Coronary artery (tissue), 2 donors: Measurements from ENCODE around the gene TTC27.
A peak's percentile ranks its signal among the peaks of the same experiment; 100 is the strongest.
"Not testable (repeated sequence)": the region's sequence is repeated elsewhere in the genome, so short reads cannot be mapped to it uniquely, and the experiment has no call there.

Source experiments
- DNase-seq: peaks from one replicate; pipeline ENCODE4 v3.0.0-alpha.2; 2017; ENCODE audit warnings: low spot score
- H3K27ac ChIP-seq, 2 donors: fragments of 200-600 bp; sonication (generic); one replicate each; pipeline ENCODE4 v1.5.1; 2016 to 2019
- H3K4me3 ChIP-seq: fragments of 200-600 bp; sonication (generic); 2 replicates; pipeline ENCODE4 v1.5.1; 2016; ENCODE audit warnings: mild to moderate bottlenecking, moderate library complexity
- CTCF ChIP-seq: fragments of 200-600 bp; sonication (generic); IDR thresholded peaks from one replicate; pipeline ENCODE4 v1.5.1; 2019; ENCODE audit warnings: antibody characterized with exemption

The TTC27 gene

GRCh38 chr2:32718752-32719151 lies 90.9 kb downstream of the TTC27 start:
- DNase-seq, result no peak
- TF ChIP-seq CTCF, result no peak
- no peak overlapping the region for H3K27ac ChIP-seq
- no peak overlapping the region for H3K4me3 ChIP-seq

DNA sequence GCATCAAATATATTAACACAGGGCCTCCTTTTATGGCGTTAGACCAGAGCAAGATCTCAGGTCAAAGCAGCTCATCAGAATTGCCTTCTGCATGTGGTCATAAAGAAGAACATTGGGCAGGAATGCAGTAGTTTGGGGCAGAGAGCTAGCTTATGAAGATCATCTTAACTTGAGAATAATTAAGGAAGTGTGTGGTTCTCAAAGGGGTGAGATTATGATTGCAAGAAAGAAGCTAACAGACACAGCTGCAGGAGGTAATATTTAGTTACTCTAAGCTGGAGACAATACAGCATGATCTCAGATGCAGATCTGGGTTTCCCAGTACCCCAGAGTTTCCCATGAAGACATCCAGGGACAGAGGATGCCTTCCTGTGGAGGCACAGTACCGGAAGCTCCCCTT lies 91.6 kb downstream of the TTC27 start:
- H3K4me3 ChIP-seq, result no peak overlapping the region
- peak overlapping the region; percentile 56 to 62 for H3K27ac ChIP-seq
- no peak for DNase-seq
- no peak for TF ChIP-seq CTCF

DNA sequence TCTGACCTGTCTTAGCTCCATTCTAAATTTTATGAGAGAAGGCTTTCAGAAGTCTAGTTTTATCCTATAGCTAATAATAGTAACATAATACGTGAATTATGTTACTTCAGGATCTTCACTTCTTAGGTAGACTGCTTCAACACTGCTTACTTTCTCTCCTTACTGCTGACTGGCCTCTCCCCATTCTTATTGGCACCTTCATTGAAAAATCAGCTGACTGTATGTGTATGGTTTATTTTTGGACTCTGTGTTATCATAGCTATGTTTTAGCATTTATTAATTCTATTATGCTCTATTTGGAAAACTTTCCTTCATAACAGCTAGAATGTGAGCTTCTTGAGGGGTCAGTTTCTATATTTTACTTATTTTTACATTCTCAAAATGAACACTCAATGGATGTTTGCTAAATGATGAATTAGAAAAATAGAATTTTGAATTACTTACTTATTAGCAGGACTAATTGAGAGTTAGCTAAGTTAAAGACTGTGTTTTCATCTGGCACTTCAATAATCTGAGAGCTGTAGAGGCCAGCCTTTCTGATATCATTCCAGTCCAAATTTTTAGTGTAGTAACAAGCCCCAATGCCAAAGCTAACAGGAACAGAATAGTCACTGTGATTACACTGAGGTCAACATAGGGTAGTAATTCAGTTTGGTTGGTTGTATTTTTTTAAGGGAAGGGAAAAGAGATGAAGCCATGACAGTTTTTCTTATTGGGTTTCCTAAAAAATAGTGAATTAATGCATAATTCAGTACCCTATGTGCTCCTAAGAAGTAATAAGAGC lies 92.3 kb downstream of the TTC27 start:
- H3K4me3 ChIP-seq, result no peak overlapping the region
- H3K27ac ChIP-seq, result peak overlapping the region; percentile 56 to 62
- DNase-seq, result no peak
- TF ChIP-seq CTCF, result no peak

DNA sequence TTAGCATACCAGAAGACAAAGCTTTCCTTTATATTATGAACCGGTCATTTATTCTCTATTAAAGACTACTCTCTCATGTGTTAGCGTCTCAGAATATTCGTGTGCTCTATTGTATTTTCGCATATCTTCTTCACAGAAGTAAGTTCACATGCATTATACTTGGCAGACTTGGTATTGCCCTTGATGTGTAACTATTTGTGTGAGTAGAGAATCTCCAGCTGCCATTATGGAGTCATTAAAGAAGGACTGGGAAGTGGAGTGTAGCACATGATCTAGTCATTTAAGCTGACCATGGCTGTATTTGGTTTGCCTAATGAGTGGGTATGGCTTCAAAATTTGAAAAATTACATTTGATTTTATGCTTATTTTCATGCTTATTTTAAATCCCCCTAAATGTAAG lies 92.9 kb downstream of the TTC27 start:
- DNase-seq, result no peak
- H3K27ac ChIP-seq, result peak overlapping the region; percentile 56 to 62
- no peak for TF ChIP-seq CTCF
- H3K4me3 ChIP-seq, result no peak overlapping the region

- no peak overlapping the region for H3K4me3 ChIP-seq
- no peak for DNase-seq
- no peak for TF ChIP-seq CTCF
- no peak overlapping the region for H3K27ac ChIP-seq
Observed at GRCh38 chr2:32721376-32721775, 93.5 kb downstream of the TTC27 start.

DNA sequence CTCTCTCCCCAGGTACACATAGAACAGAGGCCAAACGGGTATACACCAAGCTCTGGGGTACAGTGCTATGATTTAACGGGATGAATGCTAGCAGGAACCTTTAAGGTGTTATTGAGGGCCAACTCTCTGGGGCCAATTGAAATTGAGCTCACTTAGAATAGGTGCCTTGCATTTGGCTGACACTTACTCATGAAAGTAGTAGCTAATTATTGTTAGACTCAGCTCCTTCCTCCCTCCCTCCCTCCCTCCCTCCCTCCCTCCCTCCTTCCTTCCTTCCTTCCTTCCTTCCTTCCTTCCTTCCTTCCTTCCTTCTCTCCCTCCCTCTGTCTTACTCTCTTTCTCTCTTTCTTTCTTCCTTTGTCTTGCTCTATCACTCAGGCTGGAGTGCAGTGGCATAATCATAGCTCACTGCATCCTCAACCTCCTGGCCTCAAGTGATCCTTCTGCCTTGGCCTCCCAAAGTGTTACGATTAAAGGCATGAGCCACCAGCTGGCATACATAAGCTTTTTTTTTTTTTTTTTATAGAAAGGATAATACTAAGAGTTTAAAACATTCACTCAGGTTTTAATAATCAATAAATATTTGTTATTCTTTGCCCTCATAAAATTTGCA lies 95.7 kb downstream of the TTC27 start:
- H3K27ac ChIP-seq, result no peak overlapping the region
- no peak overlapping the region for H3K4me3 ChIP-seq
- DNase-seq, result no peak
- no peak for TF ChIP-seq CTCF

- H3K27ac ChIP-seq, H3K4me3 ChIP-seq, DNase-seq: not testable (repeated sequence)
Observed at GRCh38 chr2:32726678-32727077, 98.8 kb downstream of the TTC27 start.
